GM21529 (cell line): ENCODE data around the gene PROSER1.
"Not testable (repeated sequence)": the region's sequence is repeated elsewhere in the genome, so short reads cannot be mapped to it uniquely, and the experiment has no call there.

Experiments
- ATAC-seq: cut with Tn5 transposase; IDR thresholded peaks from one replicate; pipeline ENCODE4 v1.9.1; 2021; ENCODE audit not compliant: unreplicated experiment

PROSER1 gene

DNA sequence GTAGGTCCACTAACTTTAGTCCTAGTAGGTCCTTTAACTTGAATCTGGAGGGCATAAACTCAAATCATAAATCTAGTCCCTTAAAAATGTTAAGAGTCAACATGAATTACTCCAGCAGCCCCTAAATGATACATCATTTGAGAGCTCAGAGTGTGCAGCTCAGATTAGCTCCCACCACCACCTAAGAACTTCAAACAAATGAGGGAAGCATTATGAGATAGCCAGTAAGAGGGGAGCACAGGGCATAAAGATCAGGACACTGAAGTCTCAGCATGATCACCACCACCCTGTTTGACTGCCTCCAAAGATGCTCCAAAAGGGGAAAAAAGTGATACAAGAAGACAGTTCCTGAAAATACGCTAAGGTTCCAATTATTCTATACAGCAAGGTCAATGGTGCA is 5.7 kb downstream of the PROSER1 start:
- ATAC-seq, result no peak

DNA sequence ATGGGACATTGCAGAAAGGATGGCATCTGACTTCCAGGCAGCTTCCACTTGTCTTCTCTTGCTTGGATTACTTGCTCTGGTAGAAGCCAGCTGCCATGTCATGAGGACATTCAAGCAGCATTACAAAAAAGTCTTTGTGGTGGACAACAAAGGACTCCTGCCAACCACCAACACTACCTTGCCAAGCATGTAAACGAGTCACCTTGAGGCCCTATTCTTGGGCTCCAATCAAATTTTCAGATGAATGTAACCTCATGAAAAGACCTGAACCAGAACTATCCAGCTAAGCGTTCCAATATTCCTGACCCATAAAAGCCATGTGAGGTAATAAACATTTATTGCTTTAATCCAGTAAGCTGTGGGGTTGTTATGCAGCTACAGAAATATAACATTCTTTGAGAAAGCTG is 12.5 kb downstream of the PROSER1 start:
- ATAC-seq, result no peak

DNA sequence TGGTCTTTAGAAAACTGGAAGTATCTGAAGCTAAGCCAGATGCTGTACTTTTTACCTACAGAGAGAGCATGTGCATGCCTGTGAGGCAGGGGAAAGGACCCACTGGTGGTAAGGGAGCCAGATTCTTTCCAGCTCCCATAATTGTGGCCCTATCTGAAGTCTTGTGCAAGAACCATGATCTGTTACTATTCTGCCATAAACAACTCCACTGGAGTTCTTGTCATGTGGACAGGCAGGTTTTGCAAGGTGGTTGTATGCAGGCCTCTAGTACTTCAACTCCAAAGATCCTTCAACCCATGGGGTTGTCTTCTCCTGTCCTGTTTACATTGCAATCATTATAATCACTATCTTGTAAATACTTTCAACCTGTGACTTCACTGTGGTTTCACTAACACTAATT is 14.1 kb downstream of the PROSER1 start:
- no peak for ATAC-seq

DNA sequence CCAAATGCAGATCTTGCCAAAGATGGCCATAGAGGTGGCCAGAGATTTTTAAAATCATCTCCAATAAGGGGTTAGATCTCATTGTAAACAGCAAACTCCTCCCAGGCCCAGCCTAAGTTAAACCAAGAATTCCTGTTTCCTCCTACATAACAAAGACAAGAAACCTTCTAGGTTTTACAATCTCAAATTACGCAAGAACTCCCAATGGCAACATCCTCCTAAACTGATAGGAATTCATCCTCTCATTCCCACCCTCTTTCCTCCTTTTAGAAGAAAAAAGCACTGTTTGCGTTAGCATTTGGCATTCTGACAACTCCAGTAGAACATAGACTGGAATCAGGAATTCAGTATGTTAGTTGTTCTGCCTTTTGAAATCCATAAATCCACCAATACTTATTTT is 14.6 kb downstream of the PROSER1 start:
- ATAC-seq, result no peak

DNA sequence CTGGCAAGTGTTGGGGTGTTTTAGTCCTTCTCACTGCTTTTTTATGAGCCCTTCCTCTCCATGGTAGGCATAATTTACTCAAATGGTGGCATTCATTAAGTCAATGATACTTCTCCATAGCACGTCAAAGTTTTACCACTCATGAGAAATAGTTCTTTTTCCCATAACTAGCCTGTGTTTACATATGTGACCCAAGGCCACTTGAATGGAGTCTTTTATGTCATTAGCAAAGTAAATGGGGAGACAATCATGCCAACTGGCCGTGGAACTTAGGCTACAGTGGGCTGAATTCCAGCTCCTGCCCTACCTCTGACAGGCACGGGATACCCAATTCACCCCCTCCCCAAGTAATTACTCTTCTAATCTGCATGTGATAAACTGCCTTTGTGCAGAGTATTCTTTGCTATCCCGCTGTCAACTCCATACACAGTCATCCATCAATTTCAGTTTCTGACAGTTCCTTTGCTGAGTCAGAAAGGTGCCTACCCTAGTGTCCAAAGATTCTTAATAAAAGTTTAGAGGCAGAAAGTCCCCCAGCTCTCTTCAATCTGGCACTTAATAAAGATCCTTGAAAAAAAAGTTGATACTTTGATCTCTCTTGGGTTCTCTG is 16.9 kb downstream of the PROSER1 start:
- ATAC-seq, result no peak

DNA sequence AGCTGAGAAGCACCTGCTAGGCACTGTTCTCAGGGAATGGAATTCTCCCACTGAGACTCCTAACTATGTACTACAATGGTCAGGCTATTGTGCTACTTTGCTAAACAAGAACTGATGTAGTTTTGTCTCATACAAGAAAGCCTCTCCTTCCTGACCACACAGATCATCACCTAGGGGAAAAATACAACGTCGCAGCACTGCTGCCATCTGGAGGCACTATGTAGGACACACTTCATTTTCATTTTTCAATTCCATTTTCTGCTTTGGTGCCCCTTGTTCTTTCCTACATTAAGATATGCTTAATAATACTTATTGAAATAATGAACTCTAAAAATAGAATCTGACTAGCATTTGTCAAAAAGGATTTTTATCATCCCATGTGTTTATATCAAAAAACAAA is 21.1 kb downstream of the PROSER1 start:
- peak; percentile 86 for ATAC-seq

DNA sequence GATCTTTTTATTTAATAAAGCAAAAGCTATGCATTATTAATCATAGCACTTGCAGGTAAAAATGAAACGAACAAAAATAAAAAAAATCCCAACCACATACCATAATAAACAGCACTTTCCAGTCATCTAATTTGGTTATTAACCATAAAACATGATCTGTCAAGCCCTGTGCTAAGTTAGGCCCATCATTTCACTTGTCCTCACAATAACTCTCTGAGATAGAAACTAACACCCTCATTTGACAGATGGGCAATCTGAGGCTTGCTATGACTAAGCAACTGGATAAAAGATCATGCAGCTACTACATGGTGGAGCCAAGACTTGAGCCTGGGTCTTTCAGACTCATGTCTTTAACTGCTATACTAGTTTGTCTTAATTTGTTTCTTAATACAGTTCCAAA is 21.8 kb downstream of the PROSER1 start:
- ATAC-seq, result peak; percentile 61

DNA sequence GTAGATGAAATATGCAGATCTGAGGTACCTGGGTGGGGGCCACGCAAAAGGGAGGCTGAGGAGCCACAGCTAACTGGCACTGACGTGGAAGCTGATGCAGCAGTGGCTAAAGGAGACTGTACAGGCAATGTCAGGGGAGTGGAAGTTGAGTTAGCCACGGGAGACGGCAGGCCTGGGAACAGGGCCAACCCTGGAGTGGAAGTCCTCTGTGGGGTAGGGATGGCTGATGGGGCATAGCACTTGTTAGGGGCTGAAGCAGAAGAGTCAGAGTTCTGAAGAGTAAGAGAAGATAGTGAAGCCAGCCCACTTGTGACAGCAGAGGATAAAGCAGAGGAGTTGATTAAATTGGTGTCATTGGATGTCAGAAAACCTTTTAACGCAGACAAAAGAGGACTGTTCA is 24.4 kb downstream of the PROSER1 start:
- ATAC-seq, result no peak

DNA sequence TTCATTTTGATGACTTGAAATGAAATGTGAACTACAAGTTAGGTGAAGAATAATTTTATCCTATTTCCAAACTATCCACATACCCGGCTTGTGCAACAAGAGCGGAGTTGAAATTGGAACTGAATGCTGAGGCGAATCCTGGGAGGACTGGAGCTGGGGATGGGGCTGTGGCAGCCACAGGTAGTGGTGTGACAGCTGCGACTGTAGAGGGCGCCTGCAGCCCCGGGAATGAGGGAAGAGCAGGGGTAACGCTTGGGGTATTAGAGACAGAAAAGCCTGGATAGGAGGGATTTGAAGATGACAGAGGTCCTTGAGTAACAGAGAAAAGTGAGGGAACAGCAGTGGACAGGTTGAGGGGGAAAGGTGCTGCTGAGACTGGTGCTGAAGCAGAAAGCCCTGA is 25.3 kb downstream of the PROSER1 start:
- no peak for ATAC-seq

DNA sequence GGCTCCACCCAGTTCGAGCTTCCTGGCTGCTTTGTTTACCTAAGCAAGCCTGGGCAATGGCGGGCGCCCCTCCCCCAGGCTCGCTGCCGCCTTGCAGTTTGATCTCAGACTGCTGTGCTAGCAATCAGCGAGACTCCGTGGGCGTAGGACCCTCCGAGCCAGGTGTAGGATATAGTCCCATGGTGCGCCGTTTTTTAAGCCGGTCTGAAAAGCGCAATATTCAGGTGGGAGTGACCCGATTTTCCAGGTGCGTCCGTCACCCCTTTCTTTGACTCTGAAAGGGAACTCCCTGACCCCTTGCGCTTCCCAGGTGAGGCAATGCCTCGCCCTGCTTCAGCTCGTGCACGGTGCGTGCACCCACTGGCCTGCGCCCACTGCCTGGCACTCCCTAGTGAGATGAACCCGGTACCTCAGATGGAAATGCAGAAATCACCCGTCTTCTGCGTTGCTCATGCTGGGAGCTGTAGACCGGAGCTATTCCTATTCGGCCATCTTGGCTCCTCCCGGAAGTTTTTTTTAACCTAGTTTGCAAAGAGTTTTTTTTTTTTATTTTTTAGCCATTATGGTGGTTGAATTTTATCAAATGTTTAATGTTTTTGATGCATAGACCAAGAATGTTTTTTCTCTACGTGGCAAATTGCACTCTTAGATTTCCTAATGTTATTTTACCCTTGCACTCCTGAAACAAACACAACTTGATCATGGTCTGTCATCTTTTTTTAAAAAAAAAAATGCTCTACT is 31.3 kb downstream of the PROSER1 start:
- ATAC-seq, result not testable (repeated sequence)

DNA sequence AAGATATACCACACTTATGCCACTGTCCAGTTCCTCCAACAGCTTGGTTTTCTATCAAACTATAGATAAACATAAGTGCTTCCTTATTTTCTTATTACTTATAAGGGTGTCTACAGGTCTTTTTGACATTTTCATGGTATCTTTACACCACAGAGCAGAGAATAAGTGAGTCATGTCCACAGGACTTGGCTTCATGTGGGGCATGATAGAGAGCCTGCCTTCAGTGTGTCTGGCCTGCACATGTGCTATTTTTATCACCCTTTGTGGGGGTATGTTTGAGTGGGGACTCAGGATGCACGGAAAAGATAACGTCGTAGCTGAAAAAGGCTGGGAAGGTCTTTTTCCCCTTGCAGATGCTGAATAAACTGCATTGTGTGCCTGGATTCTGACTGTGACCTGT is 39.1 kb downstream of the PROSER1 start:
- ATAC-seq, result no peak

DNA sequence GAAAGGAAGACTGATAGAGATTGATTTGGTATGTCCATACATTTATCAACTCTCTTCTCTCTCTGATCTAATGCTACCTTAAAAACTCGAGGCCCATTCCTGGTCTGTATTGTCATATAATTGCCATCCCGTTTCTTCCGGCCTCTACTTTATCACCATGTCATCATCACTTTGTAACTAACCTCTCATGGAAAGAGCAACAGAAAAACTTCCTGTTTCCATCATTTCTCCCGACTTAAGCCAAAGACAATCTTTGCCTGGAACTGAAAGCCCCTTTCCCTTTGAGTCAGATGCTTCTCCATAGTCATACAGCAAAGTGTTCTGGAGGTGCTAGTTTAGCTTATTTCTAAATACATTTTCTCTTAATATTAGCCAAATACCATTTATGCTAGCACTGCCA is 44.5 kb downstream of the PROSER1 start:
- ATAC-seq, result no peak

DNA sequence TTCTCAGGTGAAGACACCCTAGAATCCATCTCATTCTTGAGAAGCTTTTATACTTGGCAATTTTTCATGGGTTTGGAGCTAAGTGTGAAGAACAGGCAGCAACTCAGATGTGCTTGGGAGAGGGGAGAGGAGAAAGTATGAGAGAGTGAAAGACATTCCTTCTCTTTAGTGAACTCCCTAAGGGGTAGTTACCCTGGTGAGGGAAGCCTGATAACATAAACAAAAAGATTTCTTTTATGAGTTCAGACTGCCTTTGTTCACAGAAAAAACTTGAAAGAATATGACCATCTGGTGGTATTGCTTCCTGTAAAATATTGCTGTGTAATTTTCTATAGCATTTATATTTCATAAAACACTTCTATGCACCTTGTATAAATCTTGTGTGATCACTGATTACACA is 47.2 kb downstream of the PROSER1 start, which contains the start of gene STOML3:
Gene STOML3, minus strand, starts transcription at position 139 of the 400 bp plus-strand sequence. Its CDS starts 110 bp downstream, at position 29.
- ATAC-seq, result no peak

DNA sequence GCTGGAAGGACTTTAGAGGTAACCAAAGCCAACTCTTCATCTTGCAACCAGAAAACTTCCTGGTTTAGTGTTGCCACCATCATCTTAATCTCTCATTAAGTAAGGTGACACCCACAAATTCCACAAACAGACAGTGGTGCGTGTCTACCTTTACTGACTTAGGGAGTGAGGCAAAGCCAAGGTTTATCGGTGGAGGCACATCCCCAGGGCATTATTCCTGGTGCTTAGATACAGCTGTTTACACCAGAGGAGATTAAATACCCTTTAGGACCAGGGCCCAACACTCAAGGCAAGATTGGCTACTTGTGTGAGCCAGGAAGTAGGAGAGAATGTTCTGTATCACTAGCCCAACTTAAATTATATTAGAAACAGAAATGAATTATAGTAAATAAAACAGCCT is 56.8 kb downstream of the PROSER1 start:
- no peak for ATAC-seq

DNA sequence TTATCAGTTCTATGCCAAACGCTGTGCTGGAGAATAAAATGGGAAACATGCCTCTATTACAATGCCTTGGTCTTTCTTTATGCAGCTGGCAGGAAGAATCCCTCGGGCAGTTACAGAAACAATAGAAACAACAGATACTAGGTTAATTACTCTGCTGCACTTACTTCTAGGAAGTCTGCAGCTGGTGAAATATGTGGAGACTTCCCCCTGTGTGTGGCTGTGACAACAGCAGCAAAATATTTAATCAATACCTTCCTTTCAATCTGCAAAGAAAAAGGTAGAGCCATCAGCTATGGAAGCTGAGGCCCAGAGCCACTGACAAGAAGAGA is 57.2 kb downstream of the PROSER1 start:
- no peak for ATAC-seq

DNA sequence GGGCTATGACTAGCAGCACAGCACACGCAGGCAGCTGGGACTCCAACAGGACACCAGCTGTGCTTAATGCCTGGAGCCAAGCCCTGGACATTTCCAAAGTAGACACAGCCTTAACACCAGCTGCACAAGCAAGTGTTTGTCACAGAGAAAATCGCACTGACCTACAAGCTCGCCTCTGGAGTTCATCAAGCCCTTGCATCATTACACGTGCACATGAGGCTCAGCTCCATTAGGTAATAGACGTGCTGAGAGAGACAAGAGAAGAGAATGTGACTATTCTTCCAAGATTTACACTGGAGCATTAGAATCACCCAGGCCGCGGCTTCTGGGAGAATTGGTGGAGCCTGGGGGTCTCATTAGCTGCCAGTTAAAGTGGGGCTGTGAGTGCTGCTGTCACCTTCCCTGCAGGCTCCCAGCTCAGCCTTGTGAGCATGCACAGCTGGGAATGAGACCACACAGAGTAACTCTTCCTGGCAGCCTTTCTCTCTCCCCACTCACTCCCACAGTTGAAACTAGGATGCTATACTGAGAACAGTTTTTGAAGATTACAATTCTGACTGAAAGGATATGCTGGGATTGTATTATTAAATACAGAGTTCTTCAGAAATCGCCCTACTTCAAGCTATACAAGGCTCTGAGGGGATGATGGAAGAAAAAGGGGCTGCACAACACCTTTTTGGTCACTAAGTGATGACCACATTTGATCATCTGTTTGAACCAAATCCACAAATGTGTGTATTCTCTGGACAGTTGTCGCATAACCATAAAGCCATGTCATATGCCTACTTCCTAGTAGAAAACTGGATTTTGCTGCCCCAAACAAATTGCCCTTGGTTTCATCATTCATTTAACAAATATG is 57.8 kb downstream of the PROSER1 start:
- ATAC-seq, result no peak

DNA sequence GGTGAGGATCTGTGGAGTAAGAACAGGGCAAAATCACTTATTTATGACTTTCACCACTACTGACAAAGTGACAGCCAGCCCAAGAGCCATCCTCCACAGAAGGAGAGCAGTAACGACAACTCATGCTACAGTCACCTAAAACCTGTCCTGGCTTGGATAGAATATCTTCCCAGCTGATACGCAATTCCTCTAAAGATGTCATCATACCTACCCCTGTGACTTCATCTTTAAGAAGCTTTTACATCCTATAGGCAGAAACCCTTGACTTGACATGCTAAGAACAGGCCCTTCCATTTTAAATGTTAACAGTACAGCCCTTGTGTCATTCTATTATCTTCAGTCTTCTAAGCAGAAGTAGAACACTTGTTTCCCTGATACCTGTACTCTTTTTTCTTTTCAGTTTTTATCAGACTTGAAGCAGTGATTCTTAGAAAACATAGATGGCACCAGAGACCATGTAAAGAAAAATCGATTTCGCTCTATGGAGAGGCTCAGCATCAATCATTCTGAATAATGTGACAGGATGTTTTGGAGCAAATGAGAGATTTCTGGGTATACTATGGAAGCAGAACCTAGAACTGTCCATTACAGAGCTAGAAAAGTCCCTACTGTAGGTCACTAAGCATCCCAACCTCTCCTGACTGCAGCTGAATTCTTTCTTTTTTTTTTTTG is 67.4 kb downstream of the PROSER1 start:
- ATAC-seq, result no peak

DNA sequence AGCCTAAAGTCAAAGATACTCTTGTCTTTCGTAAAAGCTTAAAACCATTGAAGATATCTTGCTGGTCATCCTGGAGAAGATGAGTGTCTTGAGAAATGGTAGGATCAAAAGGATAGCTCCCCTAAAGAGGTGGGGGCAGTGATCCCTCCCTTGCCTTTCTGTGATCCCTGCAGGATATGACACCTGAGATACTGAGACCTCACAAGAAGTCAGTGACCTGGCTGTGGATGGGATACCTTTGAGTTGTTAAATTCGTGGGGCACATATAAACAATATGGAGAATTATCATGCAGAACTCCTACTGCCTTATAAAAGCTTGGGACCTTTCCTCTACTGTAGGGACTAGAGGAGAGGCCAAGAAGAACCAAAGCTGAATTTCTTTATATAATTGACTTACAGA is 68.7 kb downstream of the PROSER1 start:
- ATAC-seq, result no peak

DNA sequence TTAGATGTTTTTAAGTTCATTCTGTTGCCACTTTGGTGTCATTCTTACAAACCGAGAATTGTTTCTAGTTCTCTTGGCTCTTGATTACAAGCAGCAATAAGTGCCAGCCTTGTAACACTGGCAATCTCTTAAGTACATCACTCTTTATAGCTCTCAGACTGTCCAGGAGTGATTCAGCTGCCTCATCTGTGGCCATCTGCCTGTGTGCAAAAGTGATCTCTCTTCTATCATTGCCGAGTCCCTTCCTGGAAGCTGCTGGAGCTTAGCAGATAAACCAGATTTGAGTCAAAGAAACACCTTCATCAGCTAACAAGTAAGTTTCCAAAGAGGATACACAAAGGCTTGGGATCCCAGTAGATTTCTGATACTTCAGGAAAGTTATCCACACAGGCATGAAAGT is 70.4 kb downstream of the PROSER1 start:
- no peak for ATAC-seq

DNA sequence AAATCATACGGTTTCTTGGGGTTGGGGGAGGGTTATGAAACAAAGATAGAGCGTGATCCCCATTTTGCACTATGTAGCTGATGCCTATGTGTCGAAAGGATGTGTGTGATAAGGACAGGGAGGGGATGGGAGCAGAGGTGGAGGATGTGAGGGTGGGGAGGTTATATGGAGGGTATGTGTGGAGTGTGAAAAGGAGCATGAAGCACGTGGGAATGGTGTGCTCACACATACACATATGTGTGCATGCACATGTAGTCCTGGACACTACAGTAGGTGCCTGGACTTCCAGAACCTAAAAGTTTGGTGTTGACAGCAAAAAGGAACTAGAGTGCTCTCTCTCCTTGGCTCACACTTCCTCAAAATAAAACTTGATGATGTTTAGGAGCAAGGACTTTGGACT is 72.6 kb downstream of the PROSER1 start:
- ATAC-seq, result no peak

DNA sequence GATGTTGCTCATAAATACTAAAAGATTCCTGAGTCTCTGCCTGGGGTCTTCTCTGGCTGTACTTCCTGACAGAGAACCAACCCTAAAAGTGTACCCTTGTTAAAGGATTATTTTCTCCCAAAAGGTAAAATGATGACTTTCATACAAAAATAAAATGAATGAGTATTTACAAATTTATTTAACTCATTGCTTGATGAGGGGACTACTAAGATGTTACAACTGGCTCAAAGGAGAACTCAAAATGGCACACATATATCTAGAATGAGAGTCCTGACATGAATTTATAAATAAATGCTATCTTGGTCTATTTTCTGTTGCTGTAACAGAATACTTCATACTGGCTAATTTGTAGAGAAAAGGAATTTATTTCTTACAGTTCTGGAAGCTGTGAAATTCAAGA is 77.7 kb downstream of the PROSER1 start:
- ATAC-seq, result no peak
